WERI-Rb-1 (cell line): ENCODE data around the gene PYGL.

Source experiments
- DNase-seq: peaks from one replicate; pipeline ENCODE4 v3.0.0-alpha.2; 2020
- H3K27ac ChIP-seq: fragments of 250-450 bp; sonication (Bioruptor Pico); 2 replicates; pipeline ENCODE4 v1.5.1; 2020; ENCODE audit warnings: mild to moderate bottlenecking, moderate library complexity
- H3K27me3 ChIP-seq: fragments of 250-450 bp; sonication (Bioruptor Pico); 2 replicates; pipeline ENCODE4 v1.5.1; 2021; ENCODE audit warnings: mild to moderate bottlenecking, low read depth, moderate library complexity; ENCODE audit not compliant: insufficient read depth, severe bottlenecking
- H3K36me3 ChIP-seq: fragments of 250-450 bp; sonication (Bioruptor Pico); 2 replicates; pipeline ENCODE4 v1.5.1; 2020; ENCODE audit warnings: mild to moderate bottlenecking, moderate library complexity
- H3K4me3 ChIP-seq: 2 replicates; pipeline ENCODE4 v1.5.1; 2011; ENCODE audit warnings: low read depth, mild to moderate bottlenecking, control low read depth, low read length
- H3K9me3 ChIP-seq: fragments of 250-450 bp; sonication (Bioruptor Pico); 2 replicates; pipeline ENCODE4 v1.5.1; 2021; ENCODE audit warnings: mild to moderate bottlenecking, moderate library complexity; ENCODE audit not compliant: severe bottlenecking
- CTCF ChIP-seq: IDR thresholded peaks from 2 replicates; pipeline ENCODE4 v1.5.1; 2011; ENCODE audit warnings: low read depth, mild to moderate bottlenecking, control low read depth, inconsistent platforms, low read length

Gene PYGL

GRCh38 chr14:50943943-50944646 lies at the start of gene PYGL:
Gene PYGL, minus strand, starts transcription at chr14:50944483. Its CDS starts 80 bp downstream, at chr14:50944403.
- peak; percentile 66 for DNase-seq
- H3K36me3 ChIP-seq, result no peaks in the 10 kb centered on the region
- H3K27me3 ChIP-seq, result no peaks in the 10 kb centered on the region
- H3K4me3 ChIP-seq, result peak within 1 kb of the TSS; percentile 69
- H3K27ac ChIP-seq, result no peak within 1 kb of the TSS
- no peaks in the 10 kb centered on the region for H3K9me3 ChIP-seq
- TF ChIP-seq CTCF, result peak; percentile 13; the same call in 1 of the 2 replicates

GRCh38 chr14:50985859-50986331 lies 41.6 kb upstream of the PYGL start:
- no peak for DNase-seq
- TF ChIP-seq CTCF, result no peak
- Histone ChIP-seq H3K9me3 (no peaks in the 10 kb centered on the region), H3K36me3 (no peaks in the 10 kb centered on the region), H3K27me3 (no peaks in the 10 kb centered on the region), H3K4me3 (no peak overlapping the region), H3K27ac (no peak overlapping the region)

DNA sequence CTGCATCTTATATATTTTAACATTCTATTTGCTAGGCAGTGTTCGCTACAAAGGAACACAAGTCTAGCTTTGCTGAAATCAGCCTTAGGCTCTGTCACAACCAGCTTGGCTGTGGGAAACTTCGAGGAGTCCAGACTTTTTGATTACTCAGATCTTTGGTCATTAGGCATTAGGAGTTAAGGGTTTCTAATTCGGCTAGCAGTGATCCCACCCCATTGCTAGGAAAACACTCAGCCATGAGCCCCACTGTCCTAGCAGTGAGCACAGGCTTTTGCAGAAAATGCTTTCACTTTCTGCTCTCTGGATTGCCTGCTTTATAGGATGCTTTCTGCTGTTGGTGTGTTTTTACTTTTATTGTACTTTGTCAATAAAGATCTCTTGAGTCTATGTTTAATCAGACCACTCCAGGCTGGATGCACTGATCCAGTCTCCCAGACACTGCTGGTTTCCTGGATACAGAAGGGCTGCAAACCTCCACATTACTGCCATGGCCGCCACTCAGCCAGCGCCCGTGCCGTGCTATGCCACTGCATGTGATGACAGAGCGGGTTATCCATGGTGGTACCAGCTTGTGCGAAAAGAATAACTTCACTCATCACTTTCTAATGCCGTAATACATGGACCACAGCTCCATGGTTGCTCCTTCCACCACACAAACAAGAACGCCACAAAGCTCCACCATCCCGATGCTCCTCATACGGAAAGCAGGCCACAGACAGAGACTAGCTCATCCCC lies 41.0 kb upstream of the PYGL start:
- Histone ChIP-seq H3K9me3 (no peaks in the 10 kb centered on the region), H3K27ac (no peak overlapping the region), H3K4me3 (no peak overlapping the region), H3K27me3 (no peaks in the 10 kb centered on the region), H3K36me3 (no peaks in the 10 kb centered on the region)
- no peak for TF ChIP-seq CTCF
- DNase-seq, result no peak

GRCh38 chr14:50984036-50984710 lies 39.9 kb upstream of the PYGL start:
- Histone ChIP-seq H3K36me3 (no peaks in the 10 kb centered on the region), H3K27me3 (no peaks in the 10 kb centered on the region), H3K27ac (no peak overlapping the region), H3K9me3 (no peaks in the 10 kb centered on the region), H3K4me3 (no peak overlapping the region)
- no peak for TF ChIP-seq CTCF
- DNase-seq, result no peak

- TF ChIP-seq CTCF, result no peak
- no peak overlapping the region for H3K27ac ChIP-seq
- no peak for DNase-seq
- no peaks in the 10 kb centered on the region for H3K27me3 ChIP-seq
- no peaks in the 10 kb centered on the region for H3K9me3 ChIP-seq
- H3K4me3 ChIP-seq, result no peak overlapping the region
- no peaks in the 10 kb centered on the region for H3K36me3 ChIP-seq
Observed at GRCh38 chr14:50979941-50980850, 35.9 kb upstream of the PYGL start.
